ENCODE measurements around the gene DPAGT1.

DNA sequence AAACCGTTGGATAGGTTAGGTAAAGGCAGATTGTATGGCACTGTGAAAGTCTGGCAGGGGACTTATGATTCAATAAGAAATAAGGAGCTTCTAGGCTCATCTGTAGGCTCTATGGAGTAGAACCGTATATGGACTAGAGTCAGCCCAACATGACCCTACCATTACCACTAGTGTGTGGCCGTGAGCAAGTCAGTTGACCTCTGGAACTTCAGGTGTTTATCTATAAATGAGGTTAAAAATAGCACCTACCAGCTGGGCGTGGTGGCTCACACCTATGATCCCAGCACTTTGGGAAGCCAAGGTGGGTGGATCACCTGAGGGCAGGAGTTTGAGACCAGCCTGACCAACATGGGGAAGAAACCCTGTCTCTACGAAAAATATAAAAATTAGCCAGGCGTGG lies 24.2 kb upstream of the DPAGT1 start:
- TF ChIP-seq POLR2A (IDR thresholded peaks at IDR 0.05) (no peak), POLR2AphosphoS5 (IDR thresholded peaks at IDR 0.05) (no peak)
